CD14-positive monocyte (primary cell): ENCODE results near the gene C1orf226. TPM values are rescaled to one million over a fixed set of nuclear protein-coding genes. Genes with fewer than 3 reads are reported as not detected.
"Not testable (repeated sequence)": the region's sequence is repeated elsewhere in the genome, so short reads cannot be mapped to it uniquely, and the experiment has no call there.

Source experiments
- DNase-seq, 3 donors: peaks; one replicate each; pipeline ENCODE4 v3.0.0-alpha.2; 2011 to 2022
- H2AFZ ChIP-seq: 2 replicates; pipeline ENCODE4 v1.6.0; 2012; ENCODE audit warnings: mild to moderate bottlenecking, low read depth, low read length, inconsistent platforms; ENCODE audit not compliant: insufficient read depth, poor library complexity, severe bottlenecking
- H3K27ac ChIP-seq, 2 donors: 1 replicate in 1 of 2; 2 replicates in 1 of 2; pipeline ENCODE4 v1.5.1; 2012 to 2013; ENCODE audit warnings: low read length in 2 of 2, control low read depth in 1 of 2, inconsistent platforms in 1 of 2, low read depth in 1 of 2, mild to moderate bottlenecking in 1 of 2
- H3K27me3 ChIP-seq, 2 donors: one replicate each; pipeline versions ENCODE4 v1.6.0 to v1.6.1; 2011 to 2013; ENCODE audit warnings: low read length in 2 of 2; ENCODE audit not compliant: control insufficient read depth in 2 of 2, insufficient read depth in 2 of 2
- H3K36me3 ChIP-seq, 2 donors: replicated peaks in 1 of 2; 1 replicate in 1 of 2; 2 replicates in 1 of 2; pipeline versions ENCODE4 v1.5.1 to v1.6.1; 2012 to 2013; ENCODE audit warnings: low read length in 2 of 2, control low read depth in 1 of 2, inconsistent platforms in 1 of 2, mild to moderate bottlenecking in 1 of 2; ENCODE audit not compliant: insufficient read depth in 2 of 2, control insufficient read depth in 1 of 2
- H3K4me1 ChIP-seq, 2 donors: 1 replicate in 1 of 2; 2 replicates in 1 of 2; pipeline versions ENCODE4 v1.5.1 to v1.6.1; 2012 to 2013; ENCODE audit warnings: low read length in 2 of 2, control low read depth in 1 of 2, inconsistent platforms in 1 of 2, mild to moderate bottlenecking in 1 of 2, moderate library complexity in 1 of 2; ENCODE audit not compliant: insufficient read depth in 2 of 2, control insufficient read depth in 1 of 2
- H3K4me2 ChIP-seq: replicated peaks from 2 replicates; pipeline ENCODE3; 2012; ENCODE audit warnings: low read length, moderate library complexity, mild to moderate bottlenecking; ENCODE audit not compliant: poor library complexity, severe bottlenecking; ENCODE audit errors: extremely low read depth
- H3K4me3 ChIP-seq, 3 experiments: fragments of 200-600 bp in 1 of 3; sonication (generic) in 1 of 3; replicated peaks in 1 of 3; 1 replicate in 2 of 3; 2 replicates in 1 of 3; pipeline ENCODE4 v1.5.1; 2011 to 2013; ENCODE audit warnings: low read length in 3 of 3, mild to moderate bottlenecking in 3 of 3, control low read depth in 2 of 3, low read depth in 2 of 3, inconsistent platforms in 1 of 3, moderate library complexity in 1 of 3
- H3K79me2 ChIP-seq: 2 replicates; pipeline ENCODE4 v1.6.0; 2012; ENCODE audit warnings: mild to moderate bottlenecking, control low read depth, inconsistent platforms, low read length, moderate library complexity; ENCODE audit not compliant: insufficient read depth
- H3K9ac ChIP-seq: 2 replicates; pipeline ENCODE4 v1.6.0; 2017; ENCODE audit warnings: low read length, mild to moderate bottlenecking; ENCODE audit not compliant: insufficient read depth, poor library complexity, severe bottlenecking
- H3K9me3 ChIP-seq, 2 donors: replicated peaks in 1 of 2; 1 replicate in 1 of 2; 2 replicates in 1 of 2; pipeline versions ENCODE4 v1.5.1 to v1.6.1; 2012 to 2013; ENCODE audit warnings: low read length in 2 of 2, control low read depth in 1 of 2; ENCODE audit not compliant: control insufficient read depth in 1 of 2, insufficient read depth in 1 of 2
- H4K20me1 ChIP-seq: 2 replicates; pipeline ENCODE4 v1.6.0; 2012; ENCODE audit warnings: mild to moderate bottlenecking, low read length, control low read depth, moderate library complexity; ENCODE audit not compliant: insufficient read depth
- H3K27ac Mint-ChIP-seq, 7 donors: one replicate each; pipeline ENCODE4 v1.8.0; 2020; ENCODE audit warnings: mild to moderate bottlenecking in 7 of 7, mixed read lengths in 7 of 7, moderate library complexity in 6 of 7, inconsistent platforms in 2 of 7
- H3K27me3 Mint-ChIP-seq, 3 donors: one replicate each; pipeline ENCODE4 v1.8.0; 2021 to 2022; ENCODE audit warnings: low read depth in 3 of 3, mild to moderate bottlenecking in 3 of 3, mixed read lengths in 3 of 3, moderate library complexity in 3 of 3, inconsistent platforms in 1 of 3
- H3K36me3 Mint-ChIP-seq, 2 donors: one replicate each; pipeline ENCODE4 v1.8.0; 2020; ENCODE audit warnings: mixed read lengths in 2 of 2, inconsistent platforms in 1 of 2, mild to moderate bottlenecking in 1 of 2
- H3K4me1 Mint-ChIP-seq: one replicate; pipeline ENCODE4 v1.8.0; 2020; ENCODE audit warnings: mild to moderate bottlenecking, mixed read lengths
- H3K4me3 Mint-ChIP-seq, 2 donors: one replicate each; pipeline ENCODE4 v1.8.0; 2020; ENCODE audit warnings: mild to moderate bottlenecking in 2 of 2, mixed read lengths in 2 of 2, moderate library complexity in 1 of 2
- H3K9me3 Mint-ChIP-seq, 7 donors: one replicate each; pipeline ENCODE4 v1.8.0; 2020 to 2022; ENCODE audit warnings: mixed read lengths in 7 of 7, mild to moderate bottlenecking in 6 of 7, moderate library complexity in 6 of 7, inconsistent platforms in 2 of 7
- whole genome bisulfite sequencing: methylation state at CpG from one replicate; pipeline ENCODE4 v1.1.5; 2013; ENCODE audit warnings: missing lambda C conversion rate; ENCODE audit not compliant: insufficient coverage; 5-methylcytosine and 5-hydroxymethylcytosine counted together
- intact Hi-C, 2 donors: fragments of 100-400 bp; cut with micrococcal nuclease; formaldehyde crosslinking; loops; one replicate each; pipeline versions ENCODE4 v1.15.0 to v1.15.1; 2023
- polyA plus RNA-seq, 3 donors: library from polyadenylated mRNA; depleted of rRNA in 1 of 3; unstranded in 2 of 3; stranded (reverse) in 1 of 3; fragments of 300-500 nt in 2 of 3; fragments of >200 nt in 1 of 3; fragmentation: Illumina TruSeq in 2 of 3; gene quantifications; 1 replicate in 2 of 3; 2 replicates in 1 of 3; pipeline ENCODE4 v1.2.3, GENCODE V29; 2012 to 2021
- TF ChIP-seq, protein P1 (sequence below): fragments of 200-600 bp; IDR thresholded peaks from one replicate; pipeline ENCODE4 v1.8.0; 2022; ENCODE audit warnings: antibody characterized with exemption, mild to moderate bottlenecking

Gene C1orf226
- polyA plus RNA-seq, 3 donors, result 0.10 to 0.31 TPM; not detected in 1

DNA sequence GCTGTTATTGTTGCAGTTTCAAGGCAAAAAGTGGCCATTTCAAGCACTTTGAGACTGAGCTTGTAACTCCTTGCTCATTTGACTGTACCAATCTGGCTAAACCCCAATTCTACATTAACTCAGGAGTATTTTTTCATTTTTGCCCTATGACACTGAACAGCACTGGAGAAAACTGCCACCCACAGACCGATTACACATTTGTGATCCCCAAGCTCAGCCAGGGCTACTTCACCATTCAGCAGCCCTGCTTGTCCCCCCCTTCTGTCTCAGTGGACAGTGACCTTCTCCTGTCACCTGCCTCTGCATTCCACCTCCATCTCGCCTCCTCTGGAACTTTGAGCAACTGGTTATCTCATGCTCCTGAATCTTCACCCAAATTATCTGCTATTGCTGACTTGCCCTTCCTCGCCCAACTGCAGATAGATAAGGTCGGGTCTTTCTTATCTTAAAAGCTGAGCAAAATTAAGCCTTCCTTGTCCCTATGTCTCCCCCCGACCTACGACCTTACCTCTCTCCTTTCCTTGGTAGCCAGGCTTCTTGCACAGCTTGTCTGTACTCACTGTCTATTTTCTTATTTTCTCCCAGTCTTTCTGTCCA lies 30.2 kb upstream of the C1orf226 start:
- peak overlapping the region; percentile 54 for H3K4me2 ChIP-seq
- Mint-ChIP-seq H3K36me3 (peaks cover 0 to 2% of the 10 kb centered on the region in 2 donors), H3K27me3 (peaks cover 0 to 4% (median 1%) of the 10 kb centered on the region in 3 donors), H3K4me1 (peaks cover 46% of the 10 kb centered on the region), H3K4me3 (peak overlapping the region in 1 of 2 donors; percentile 40), H3K27ac (peak overlapping the region in 2 of 7 donors; percentile 66 to 82), H3K9me3 (no peaks in the 10 kb centered on the region)
- peaks cover 39 to 53% of the 10 kb centered on the region in 2 donors for H3K4me1 ChIP-seq
- TF ChIP-seq, protein P1, sequence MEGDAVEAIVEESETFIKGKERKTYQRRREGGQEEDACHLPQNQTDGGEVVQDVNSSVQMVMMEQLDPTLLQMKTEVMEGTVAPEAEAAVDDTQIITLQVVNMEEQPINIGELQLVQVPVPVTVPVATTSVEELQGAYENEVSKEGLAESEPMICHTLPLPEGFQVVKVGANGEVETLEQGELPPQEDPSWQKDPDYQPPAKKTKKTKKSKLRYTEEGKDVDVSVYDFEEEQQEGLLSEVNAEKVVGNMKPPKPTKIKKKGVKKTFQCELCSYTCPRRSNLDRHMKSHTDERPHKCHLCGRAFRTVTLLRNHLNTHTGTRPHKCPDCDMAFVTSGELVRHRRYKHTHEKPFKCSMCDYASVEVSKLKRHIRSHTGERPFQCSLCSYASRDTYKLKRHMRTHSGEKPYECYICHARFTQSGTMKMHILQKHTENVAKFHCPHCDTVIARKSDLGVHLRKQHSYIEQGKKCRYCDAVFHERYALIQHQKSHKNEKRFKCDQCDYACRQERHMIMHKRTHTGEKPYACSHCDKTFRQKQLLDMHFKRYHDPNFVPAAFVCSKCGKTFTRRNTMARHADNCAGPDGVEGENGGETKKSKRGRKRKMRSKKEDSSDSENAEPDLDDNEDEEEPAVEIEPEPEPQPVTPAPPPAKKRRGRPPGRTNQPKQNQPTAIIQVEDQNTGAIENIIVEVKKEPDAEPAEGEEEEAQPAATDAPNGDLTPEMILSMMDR, result no peak
- intact Hi-C loops, result no loop called here
- 90% methylated on average over 6 of the region's 6 CpGs for WGBS
- H3K36me3 ChIP-seq, result no peaks in the 10 kb centered on the region
- no peaks in the 10 kb centered on the region for H3K9me3 ChIP-seq
- peak overlapping the region in 2 of 3 experiments; percentile 20 to 54 for H3K4me3 ChIP-seq
- no peaks in the 10 kb centered on the region for H3K79me2 ChIP-seq
- no peak for DNase-seq
- no peaks in the 10 kb centered on the region for H4K20me1 ChIP-seq
- H3K27me3 ChIP-seq, result no peaks in the 10 kb centered on the region
- peak overlapping the region in 1 of 2 donors; percentile 16 for H3K27ac ChIP-seq
- peak overlapping the region; percentile 6 for H3K9ac ChIP-seq
- H2AFZ ChIP-seq, result peak overlapping the region; percentile 54

- peaks cover 46% of the 10 kb centered on the region for H3K4me1 Mint-ChIP-seq
- H3K36me3 Mint-ChIP-seq, H3K9me3 ChIP-seq, H3K9ac ChIP-seq, H3K27me3 Mint-ChIP-seq, H3K79me2 ChIP-seq, H3K27me3 ChIP-seq, H4K20me1 ChIP-seq, intact Hi-C loops, H3K9me3 Mint-ChIP-seq, H3K36me3 ChIP-seq: not testable (repeated sequence)
- peak overlapping the region; percentile 40 to 63 for H3K4me3 Mint-ChIP-seq
- WGBS, result 8% methylated on average over 1 of the region's 4 CpGs
- H3K4me3 ChIP-seq, result peak overlapping the region in 2 of 3 experiments; percentile 20 to 54
- peak; percentile 33 to 45 (median 42) for DNase-seq
- H2AFZ ChIP-seq, result peak overlapping the region; percentile 54
- H3K27ac Mint-ChIP-seq, result peak overlapping the region in 4 of 7 donors; percentile 39 to 82 (median 63)
- H3K4me1 ChIP-seq, result peaks cover 39 to 53% of the 10 kb centered on the region in 2 donors
- peak overlapping the region; percentile 54 for H3K4me2 ChIP-seq
- peak overlapping the region; percentile 16 to 22 for H3K27ac ChIP-seq
Observed at GRCh38 chr1:162351874-162352273, 29.7 kb upstream of the C1orf226 start.
